GM12891 (cell line): ENCODE results near the gene PGPEP1.

Source experiments
- POLR2A ChIP-seq: IDR thresholded peaks from 2 replicates; pipeline ENCODE4 v1.6.1; 2011; ENCODE audit warnings: low read depth, low read length, control low read depth
- POLR2AphosphoS5 ChIP-seq: IDR thresholded peaks from 2 replicates; pipeline ENCODE4 v1.6.1; 2011; ENCODE audit warnings: low read depth, low read length, control low read depth
- SPI1 ChIP-seq: IDR thresholded peaks from 2 replicates; pipeline ENCODE4 v1.6.1; 2011; ENCODE audit warnings: low read depth, low read length, control low read depth
- TAF1 ChIP-seq: IDR thresholded peaks from 2 replicates; pipeline ENCODE4 v1.6.1; 2011; ENCODE audit warnings: low read depth, low read length, control low read depth

DNA sequence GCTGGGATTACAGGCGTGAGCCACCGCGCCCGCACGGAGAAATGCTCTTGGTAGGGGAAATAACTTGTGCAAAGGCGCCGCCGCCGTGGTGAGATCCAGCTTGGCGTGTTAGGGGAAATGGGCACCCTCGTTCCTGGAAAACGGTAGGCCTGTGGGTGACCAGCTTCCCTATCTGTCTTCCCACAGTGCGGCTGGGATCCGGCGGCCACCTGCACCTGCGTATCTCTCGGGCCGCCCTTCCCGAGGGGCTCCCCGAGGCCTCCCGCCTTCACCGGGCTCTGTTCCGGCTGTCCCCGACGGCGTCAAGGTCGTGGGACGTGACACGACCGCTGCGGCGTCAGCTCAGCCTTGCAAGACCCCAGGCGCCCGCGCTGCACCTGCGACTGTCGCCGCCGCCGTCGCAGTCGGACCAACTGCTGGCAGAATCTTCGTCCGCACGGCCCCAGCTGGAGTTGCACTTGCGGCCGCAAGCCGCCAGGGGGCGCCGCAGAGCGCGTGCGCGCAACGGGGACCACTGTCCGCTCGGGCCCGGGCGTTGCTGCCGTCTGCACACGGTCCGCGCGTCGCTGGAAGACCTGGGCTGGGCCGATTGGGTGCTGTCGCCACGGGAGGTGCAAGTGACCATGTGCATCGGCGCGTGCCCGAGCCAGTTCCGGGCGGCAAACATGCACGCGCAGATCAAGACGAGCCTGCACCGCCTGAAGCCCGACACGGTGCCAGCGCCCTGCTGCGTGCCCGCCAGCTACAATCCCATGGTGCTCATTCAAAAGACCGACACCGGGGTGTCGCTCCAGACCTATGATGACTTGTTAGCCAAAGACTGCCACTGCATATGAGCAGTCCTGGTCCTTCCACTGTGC, 47.9 kb downstream of the PGPEP1 start:
- TF ChIP-seq TAF1 (no peak), POLR2AphosphoS5 (no peak), POLR2A (no peak), SPI1 (no peak)
